HG02610 (cell line): Measurements from ENCODE around the gene SPTBN1.

ENCODE experiments used
- ATAC-seq: cut with Tn5 transposase; IDR thresholded peaks from one replicate; pipeline ENCODE4 v1.9.1; 2021; ENCODE audit warnings: mild to moderate bottlenecking, moderate library complexity; ENCODE audit not compliant: unreplicated experiment

SPTBN1 gene

GRCh38 chr2:54627973-54628372, 171.8 kb downstream of the SPTBN1 start:
- ATAC-seq, result no peak

- ATAC-seq, result no peak
Measured at GRCh38 chr2:54628418-54628817, 172.3 kb downstream of the SPTBN1 start.

- ATAC-seq, result no peak
Measured at GRCh38 chr2:54628957-54629356, 172.8 kb downstream of the SPTBN1 start.

- ATAC-seq, result no peak
Measured at GRCh38 chr2:54629390-54629789, 173.3 kb downstream of the SPTBN1 start.

GRCh38 chr2:54629914-54630857, 174.1 kb downstream of the SPTBN1 start:
- no peak for ATAC-seq

GRCh38 chr2:54630858-54631497, 174.9 kb downstream of the SPTBN1 start:
- no peak for ATAC-seq

- no peak for ATAC-seq
Measured at GRCh38 chr2:54631755-54632154, 175.6 kb downstream of the SPTBN1 start.

GRCh38 chr2:54632733-54633692, 176.9 kb downstream of the SPTBN1 start:
- ATAC-seq, result no peak

- no peak for ATAC-seq
Measured at GRCh38 chr2:54634021-54634420, 177.9 kb downstream of the SPTBN1 start.

GRCh38 chr2:54634564-54635511, 178.7 kb downstream of the SPTBN1 start:
- peak; percentile 74 for ATAC-seq

GRCh38 chr2:54635554-54636152, 179.5 kb downstream of the SPTBN1 start:
- ATAC-seq, result no peak

GRCh38 chr2:54636415-54637139, 180.4 kb downstream of the SPTBN1 start:
- no peak for ATAC-seq

GRCh38 chr2:54638103-54638502, 182.0 kb downstream of the SPTBN1 start:
- ATAC-seq, result peak; percentile 33

- ATAC-seq, result no peak
Measured at GRCh38 chr2:54638774-54639187, 182.7 kb downstream of the SPTBN1 start.

GRCh38 chr2:54639609-54640008, 183.5 kb downstream of the SPTBN1 start:
- ATAC-seq, result no peak

- ATAC-seq, result no peak
Measured at GRCh38 chr2:54640834-54641540, 184.9 kb downstream of the SPTBN1 start.

GRCh38 chr2:54641988-54642387, 185.9 kb downstream of the SPTBN1 start:
- ATAC-seq, result no peak
